Testis (tissue), 2 donors: Measurements from ENCODE around the gene ZYX.

Experiments
- POLR2A ChIP-seq: fragments of 450-650 bp; IDR thresholded peaks from one replicate; pipeline ENCODE4 v1.6.1; 2017; ENCODE audit warnings: antibody characterized with exemption, mild to moderate bottlenecking, moderate library complexity
- TF ChIP-seq, protein P1 (sequence below), 3 experiments: fragments of 450-650 bp in 2 of 3; fragments of 200-600 bp in 1 of 3; sonication (generic) in 1 of 3; IDR thresholded peaks; one replicate each; pipeline ENCODE4 v1.5.1; 2016 to 2019; ENCODE audit warnings: antibody characterized with exemption in 3 of 3, mild to moderate bottlenecking in 2 of 3, moderate library complexity in 1 of 3

DNA sequence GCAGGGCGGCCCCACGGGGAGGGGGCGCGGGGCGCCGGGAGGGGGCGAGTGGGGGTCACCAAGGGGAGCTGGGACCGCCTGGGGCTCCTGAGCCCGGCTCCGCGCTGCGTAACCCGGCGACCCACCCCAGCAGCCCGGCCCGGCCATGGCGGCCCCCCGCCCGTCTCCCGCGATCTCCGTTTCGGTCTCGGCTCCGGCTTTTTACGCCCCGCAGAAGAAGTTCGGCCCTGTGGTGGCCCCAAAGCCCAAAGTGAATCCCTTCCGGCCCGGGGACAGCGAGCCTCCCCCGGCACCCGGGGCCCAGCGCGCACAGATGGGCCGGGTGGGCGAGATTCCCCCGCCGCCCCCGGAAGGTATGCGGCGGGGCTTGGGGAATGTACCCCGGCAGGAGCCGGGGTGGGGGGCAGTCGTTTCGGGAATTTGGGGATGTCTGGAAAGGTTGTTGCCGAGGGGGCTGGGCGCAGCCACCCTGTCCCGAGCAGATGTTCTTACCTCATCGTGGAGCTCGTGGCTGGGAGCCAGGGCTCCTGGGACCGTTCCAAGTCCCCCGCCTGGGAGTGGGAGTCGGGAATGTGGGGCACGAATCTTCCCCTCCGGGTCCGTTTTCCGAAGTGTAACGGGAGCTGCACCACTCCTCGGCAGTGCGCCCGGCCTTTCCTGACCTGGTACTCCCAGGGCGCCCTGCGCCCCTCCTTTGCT is 431 bp downstream of the ZYX start:
- no peak for TF ChIP-seq POLR2A
- TF ChIP-seq, protein P1, sequence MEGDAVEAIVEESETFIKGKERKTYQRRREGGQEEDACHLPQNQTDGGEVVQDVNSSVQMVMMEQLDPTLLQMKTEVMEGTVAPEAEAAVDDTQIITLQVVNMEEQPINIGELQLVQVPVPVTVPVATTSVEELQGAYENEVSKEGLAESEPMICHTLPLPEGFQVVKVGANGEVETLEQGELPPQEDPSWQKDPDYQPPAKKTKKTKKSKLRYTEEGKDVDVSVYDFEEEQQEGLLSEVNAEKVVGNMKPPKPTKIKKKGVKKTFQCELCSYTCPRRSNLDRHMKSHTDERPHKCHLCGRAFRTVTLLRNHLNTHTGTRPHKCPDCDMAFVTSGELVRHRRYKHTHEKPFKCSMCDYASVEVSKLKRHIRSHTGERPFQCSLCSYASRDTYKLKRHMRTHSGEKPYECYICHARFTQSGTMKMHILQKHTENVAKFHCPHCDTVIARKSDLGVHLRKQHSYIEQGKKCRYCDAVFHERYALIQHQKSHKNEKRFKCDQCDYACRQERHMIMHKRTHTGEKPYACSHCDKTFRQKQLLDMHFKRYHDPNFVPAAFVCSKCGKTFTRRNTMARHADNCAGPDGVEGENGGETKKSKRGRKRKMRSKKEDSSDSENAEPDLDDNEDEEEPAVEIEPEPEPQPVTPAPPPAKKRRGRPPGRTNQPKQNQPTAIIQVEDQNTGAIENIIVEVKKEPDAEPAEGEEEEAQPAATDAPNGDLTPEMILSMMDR (IDR thresholded peaks at IDR 0.05), result no peak
